ENCODE measurements around the gene JMJD1C. TPM values are rescaled to one million over a fixed set of nuclear protein-coding genes. Genes with fewer than 3 reads are reported as not detected.
A peak's percentile ranks its signal among the peaks of the same experiment; 100 is the strongest.

JMJD1C gene
- total RNA-seq, 1 experiment from 2014 or later, result 66.3 TPM

GRCh38 chr10:63217120-63217605 lies 248.6 kb downstream of the JMJD1C start:
- Histone ChIP-seq H3K27ac (ENCODE audit: low read depth, low read length) (no peak overlapping the region), H3K36me3 (ENCODE audit: control insufficient read depth in 1 of 2, insufficient read depth in 2 of 2, low read length in 2 of 2) (peaks cover 20% of the 10 kb centered on the region in 2 experiments), H4K20me1 (ENCODE audit: insufficient read depth) (no peaks in the 10 kb centered on the region), H3K9me2 (ENCODE audit: insufficient read depth) (no peaks in the 10 kb centered on the region), H3K79me2 (ENCODE audit: insufficient read depth, low read length) (peaks cover 76% of the 10 kb centered on the region), H3K9me3 (ENCODE audit: control insufficient read depth in 1 of 2, insufficient read depth in 1 of 2, low read depth in 1 of 2, low read length in 2 of 2) (no peaks in the 10 kb centered on the region), H3K4me2 (ENCODE audit: low read length) (no peak overlapping the region), H3K9ac (ENCODE audit: low read length) (no peak overlapping the region), H2AFZ (ENCODE audit: low read depth, low read length, poor library complexity, severe bottlenecking) (no peak overlapping the region), H3K4me3 (replicated peaks in 1 of 2; ENCODE audit: low read depth in 1 of 2, low read length in 2 of 2) (no peak overlapping the region), H3K4me1 (ENCODE audit: control insufficient read depth in 1 of 2, insufficient read depth in 2 of 2, low read length in 2 of 2) (0 out of 4 replicates have a peak, but pooled peaks cover 0 to 4% of the 10 kb centered on the region in 2 experiments), H3K27me3 (ENCODE audit: insufficient read depth, low read length) (no peaks in the 10 kb centered on the region)
- no TSS peak for BruUV-seq (replicated peaks)
- RAD21 ChIA-PET (ENCODE audit: low non-redundant PET in 1 of 2, low total read pairs in 2 of 2, uncharacterized antibody in 2 of 2, unreplicated experiment in 2 of 2), result no interaction called here
- POLR2A ChIA-PET, result no interaction called here
- no peak for TF ChIP-seq EZH2 (IDR thresholded peaks at IDR 0.05)
- TF ChIP-seq, protein P1, sequence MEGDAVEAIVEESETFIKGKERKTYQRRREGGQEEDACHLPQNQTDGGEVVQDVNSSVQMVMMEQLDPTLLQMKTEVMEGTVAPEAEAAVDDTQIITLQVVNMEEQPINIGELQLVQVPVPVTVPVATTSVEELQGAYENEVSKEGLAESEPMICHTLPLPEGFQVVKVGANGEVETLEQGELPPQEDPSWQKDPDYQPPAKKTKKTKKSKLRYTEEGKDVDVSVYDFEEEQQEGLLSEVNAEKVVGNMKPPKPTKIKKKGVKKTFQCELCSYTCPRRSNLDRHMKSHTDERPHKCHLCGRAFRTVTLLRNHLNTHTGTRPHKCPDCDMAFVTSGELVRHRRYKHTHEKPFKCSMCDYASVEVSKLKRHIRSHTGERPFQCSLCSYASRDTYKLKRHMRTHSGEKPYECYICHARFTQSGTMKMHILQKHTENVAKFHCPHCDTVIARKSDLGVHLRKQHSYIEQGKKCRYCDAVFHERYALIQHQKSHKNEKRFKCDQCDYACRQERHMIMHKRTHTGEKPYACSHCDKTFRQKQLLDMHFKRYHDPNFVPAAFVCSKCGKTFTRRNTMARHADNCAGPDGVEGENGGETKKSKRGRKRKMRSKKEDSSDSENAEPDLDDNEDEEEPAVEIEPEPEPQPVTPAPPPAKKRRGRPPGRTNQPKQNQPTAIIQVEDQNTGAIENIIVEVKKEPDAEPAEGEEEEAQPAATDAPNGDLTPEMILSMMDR (IDR thresholded peaks at IDR 0.05 in 2 of 3, conservative IDR thresholded peaks at IDR 0.05 in 1 of 3; ENCODE audit: borderline replicate concordance in 1 of 3, insufficient read depth in 1 of 3, low read depth in 2 of 3, low read length in 2 of 3), result peak; percentile 53 to 69 (median 67)
- 0 out of 2 replicates have a peak, but pooled peaks have one; percentile 5 for TF ChIP-seq FOSL1 (IDR thresholded peaks at IDR 0.05; ENCODE audit: low read depth)
- TF ChIP-seq RAD21 (IDR thresholded peaks at IDR 0.05; ENCODE audit: low read depth), result peak; percentile 78
- TF ChIP-seq CBX3 (IDR thresholded peaks at IDR 0.05; ENCODE audit: low read depth), result no peak
- TF ChIP-seq SRF (IDR thresholded peaks at IDR 0.05; ENCODE audit: low read depth), result peak; percentile 74
- intact Hi-C loops (cut with micrococcal nuclease), result loop anchor here (1.0 to 2.0 kb wide), 5 partner anchors 249 to 503 kb away; no protein-coding TSS in a partner anchor
- CTCF ChIA-PET, result interaction anchor here (0.7 to 1.6 kb wide), 6 partner anchors 13 to 503 kb away, joined by 3 to 4 read pairs (median 3); no protein-coding TSS in a partner anchor
- ATAC-seq (peak; percentile 94), DNase-seq (ENCODE audit: low read depth, low spot score) (peak; percentile 27)

DNA sequence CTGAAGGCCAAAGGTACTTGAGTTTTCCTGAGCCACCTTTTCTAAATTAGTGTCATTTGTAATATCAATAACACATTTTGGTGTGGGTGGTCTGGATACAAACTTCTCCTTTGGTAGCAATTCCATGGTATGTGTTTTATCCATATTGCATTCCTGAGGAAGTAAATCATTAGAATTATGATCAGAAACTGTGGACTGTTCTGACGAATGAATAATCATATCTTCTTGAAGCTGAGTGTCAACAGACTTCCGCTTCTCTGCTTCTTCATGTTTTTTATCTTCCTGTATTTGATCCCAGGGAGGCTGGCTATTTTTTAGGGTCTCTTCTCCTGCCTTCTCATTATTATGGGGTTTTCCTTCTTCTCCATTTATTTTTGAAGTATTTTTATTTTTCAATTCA lies 251.2 kb downstream of the JMJD1C start:
- Histone ChIP-seq H3K79me2 (ENCODE audit: insufficient read depth, low read length) (peaks cover 80% of the 10 kb centered on the region), H3K36me3 (ENCODE audit: control insufficient read depth in 1 of 2, insufficient read depth in 2 of 2, low read length in 2 of 2) (peaks cover 20% of the 10 kb centered on the region in 2 experiments), H3K4me3 (replicated peaks in 1 of 2; ENCODE audit: low read depth in 1 of 2, low read length in 2 of 2) (no peak overlapping the region), H3K4me1 (ENCODE audit: control insufficient read depth in 1 of 2, insufficient read depth in 2 of 2, low read length in 2 of 2) (0 out of 4 replicates have a peak, but pooled peaks cover 0 to 4% of the 10 kb centered on the region in 2 experiments), H3K4me2 (ENCODE audit: low read length) (no peak overlapping the region), H3K27me3 (ENCODE audit: insufficient read depth, low read length) (no peaks in the 10 kb centered on the region), H3K9me3 (ENCODE audit: control insufficient read depth in 1 of 2, insufficient read depth in 1 of 2, low read depth in 1 of 2, low read length in 2 of 2) (no peaks in the 10 kb centered on the region), H2AFZ (ENCODE audit: low read depth, low read length, poor library complexity, severe bottlenecking) (no peak overlapping the region), H4K20me1 (ENCODE audit: insufficient read depth) (no peaks in the 10 kb centered on the region; the same call in 1 of the 2 replicates), H3K9ac (ENCODE audit: low read length) (no peak overlapping the region), H3K27ac (ENCODE audit: low read depth, low read length) (no peak overlapping the region), H3K9me2 (ENCODE audit: insufficient read depth) (no peaks in the 10 kb centered on the region)
- RAD21 ChIA-PET (ENCODE audit: low non-redundant PET in 1 of 2, low total read pairs in 2 of 2, uncharacterized antibody in 2 of 2, unreplicated experiment in 2 of 2), result no interaction called here
- ATAC-seq (no peak), DNase-seq (ENCODE audit: low read depth, low spot score) (no peak)
- BruUV-seq (replicated peaks), result TSS peak; percentile 40
- POLR2A ChIA-PET, result no interaction called here
- intact Hi-C loops (cut with micrococcal nuclease), result no loop called here
- CTCF ChIA-PET, result interaction anchor here (1.0 kb wide), 1 partner anchor 48 kb away, joined by 3 read pairs; no protein-coding TSS in a partner anchor
- TF ChIP-seq POLR2AphosphoS5 (IDR thresholded peaks at IDR 0.05; ENCODE audit: low read depth, low read length) (no peak), EGR1 (IDR thresholded peaks at IDR 0.05; ENCODE audit: low read depth) (no peak), ZBTB33 (IDR thresholded peaks at IDR 0.05; ENCODE audit: extremely low read depth, insufficient replicate concordance, low read length) (no peak), SRF (IDR thresholded peaks at IDR 0.05; ENCODE audit: low read depth) (no peak), EZH2 (IDR thresholded peaks at IDR 0.05) (no peak), ELF1 (IDR thresholded peaks at IDR 0.05; ENCODE audit: borderline replicate concordance, low read depth) (no peak), EZH2phosphoT487 (IDR thresholded peaks at IDR 0.05; ENCODE audit: borderline replicate concordance) (no peak)
- TF ChIP-seq, protein P2, sequence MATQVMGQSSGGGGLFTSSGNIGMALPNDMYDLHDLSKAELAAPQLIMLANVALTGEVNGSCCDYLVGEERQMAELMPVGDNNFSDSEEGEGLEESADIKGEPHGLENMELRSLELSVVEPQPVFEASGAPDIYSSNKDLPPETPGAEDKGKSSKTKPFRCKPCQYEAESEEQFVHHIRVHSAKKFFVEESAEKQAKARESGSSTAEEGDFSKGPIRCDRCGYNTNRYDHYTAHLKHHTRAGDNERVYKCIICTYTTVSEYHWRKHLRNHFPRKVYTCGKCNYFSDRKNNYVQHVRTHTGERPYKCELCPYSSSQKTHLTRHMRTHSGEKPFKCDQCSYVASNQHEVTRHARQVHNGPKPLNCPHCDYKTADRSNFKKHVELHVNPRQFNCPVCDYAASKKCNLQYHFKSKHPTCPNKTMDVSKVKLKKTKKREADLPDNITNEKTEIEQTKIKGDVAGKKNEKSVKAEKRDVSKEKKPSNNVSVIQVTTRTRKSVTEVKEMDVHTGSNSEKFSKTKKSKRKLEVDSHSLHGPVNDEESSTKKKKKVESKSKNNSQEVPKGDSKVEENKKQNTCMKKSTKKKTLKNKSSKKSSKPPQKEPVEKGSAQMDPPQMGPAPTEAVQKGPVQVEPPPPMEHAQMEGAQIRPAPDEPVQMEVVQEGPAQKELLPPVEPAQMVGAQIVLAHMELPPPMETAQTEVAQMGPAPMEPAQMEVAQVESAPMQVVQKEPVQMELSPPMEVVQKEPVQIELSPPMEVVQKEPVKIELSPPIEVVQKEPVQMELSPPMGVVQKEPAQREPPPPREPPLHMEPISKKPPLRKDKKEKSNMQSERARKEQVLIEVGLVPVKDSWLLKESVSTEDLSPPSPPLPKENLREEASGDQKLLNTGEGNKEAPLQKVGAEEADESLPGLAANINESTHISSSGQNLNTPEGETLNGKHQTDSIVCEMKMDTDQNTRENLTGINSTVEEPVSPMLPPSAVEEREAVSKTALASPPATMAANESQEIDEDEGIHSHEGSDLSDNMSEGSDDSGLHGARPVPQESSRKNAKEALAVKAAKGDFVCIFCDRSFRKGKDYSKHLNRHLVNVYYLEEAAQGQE (IDR thresholded peaks at IDR 0.05; ENCODE audit: low read depth), result no peak

Measured in HCT116 (cell line).